ENCODE data around the gene PDGFRB.

PDGFRB gene

GRCh38 chr5:150155258-150156026 is at the start of gene PDGFRB:
PDGFRB (minus strand) TSS chr5:150155845; CDS start chr5:150137047, 18,798 bp downstream.
- no peak for DNase-seq

DNA sequence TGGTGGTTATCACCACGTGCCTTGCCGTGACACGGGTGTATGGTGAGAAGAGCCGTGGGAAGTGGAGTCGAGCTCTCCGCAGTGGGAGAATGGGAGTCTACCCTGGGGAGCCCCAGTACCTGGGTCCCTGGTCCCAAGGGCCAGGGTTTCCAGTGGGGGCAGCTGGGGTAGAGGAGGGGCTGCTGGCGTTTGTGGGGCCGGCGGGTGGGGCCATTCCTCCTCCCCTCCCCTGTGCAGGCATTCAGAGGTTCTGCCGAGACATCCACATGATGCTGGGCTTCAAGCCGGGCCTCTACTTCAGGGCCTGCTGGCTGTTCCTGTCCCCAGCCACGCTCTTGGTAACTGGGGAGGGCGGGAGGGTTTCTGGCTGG is 48.9 kb upstream of the PDGFRB start:
- DNase-seq, result no peak

GRCh38 chr5:150203832-150204589 is 48.4 kb upstream of the PDGFRB start:
- DNase-seq, result no peak

GRCh38 chr5:150202501-150202900 is 46.9 kb upstream of the PDGFRB start:
- DNase-seq, result no peak

DNA sequence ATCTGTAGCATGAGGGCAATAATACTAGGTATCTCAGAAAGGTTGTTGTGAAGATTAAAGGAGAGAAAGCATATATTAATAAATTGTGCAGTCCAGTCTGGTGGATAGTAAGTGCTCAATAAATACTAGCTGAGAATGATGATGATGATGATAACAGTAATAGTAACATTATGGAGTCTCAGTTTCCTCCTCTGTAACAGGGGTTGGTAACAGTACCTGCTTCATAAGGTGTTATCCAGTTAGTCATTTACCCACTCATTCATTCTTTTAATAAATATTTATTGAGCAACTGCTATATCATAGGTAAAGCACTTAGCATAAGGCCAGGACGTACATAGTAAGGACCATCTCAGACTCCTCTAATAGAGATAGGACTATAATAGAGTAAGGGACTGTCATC is 41.8 kb upstream of the PDGFRB start:
- DNase-seq, result no peak

- DNase-seq, result no peak
These were observed 41.3 kb upstream of the PDGFRB start for GRCh38 chr5:150196986-150197385.

- DNase-seq, result no peak
These were observed 40.9 kb upstream of the PDGFRB start for GRCh38 chr5:150196514-150196913.

DNA sequence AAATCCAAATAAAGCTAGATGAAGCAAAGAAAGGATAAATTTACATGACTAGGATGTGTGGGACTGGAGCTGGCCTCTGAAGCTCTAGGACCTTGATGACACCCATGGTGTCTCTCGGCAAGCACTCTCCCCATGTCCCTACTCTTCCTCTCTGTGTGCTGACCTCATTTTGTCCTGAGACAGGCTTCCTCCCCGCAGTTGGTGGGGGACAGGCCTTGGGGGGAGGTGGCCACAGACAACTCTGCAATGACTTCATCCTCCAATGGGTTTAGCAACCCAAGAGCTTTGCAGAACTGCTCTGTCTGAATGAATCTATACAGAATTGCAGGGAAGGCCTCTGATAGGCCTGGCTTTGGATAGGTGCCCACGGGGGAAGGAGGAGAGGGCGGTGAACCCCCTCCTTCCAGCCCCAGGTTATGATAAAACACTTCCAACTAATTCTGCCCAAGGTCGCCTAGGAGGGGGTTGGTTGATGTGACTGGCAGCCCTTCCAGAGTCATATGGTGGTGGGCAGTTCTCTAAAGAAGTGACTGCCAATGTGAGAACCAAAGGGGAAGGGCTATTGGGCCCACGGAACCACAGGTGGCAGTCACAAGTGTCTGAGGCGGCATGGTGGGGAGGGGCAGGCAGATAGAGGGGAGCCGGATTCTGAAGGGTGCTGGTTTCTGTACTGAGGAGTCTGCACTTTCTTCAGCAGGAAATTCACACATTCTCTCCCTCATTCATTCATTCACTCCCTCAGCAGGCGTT is 40.3 kb upstream of the PDGFRB start:
- no peak for DNase-seq

- DNase-seq, result no peak
These were observed 36.8 kb upstream of the PDGFRB start for GRCh38 chr5:150192462-150192861.

DNA sequence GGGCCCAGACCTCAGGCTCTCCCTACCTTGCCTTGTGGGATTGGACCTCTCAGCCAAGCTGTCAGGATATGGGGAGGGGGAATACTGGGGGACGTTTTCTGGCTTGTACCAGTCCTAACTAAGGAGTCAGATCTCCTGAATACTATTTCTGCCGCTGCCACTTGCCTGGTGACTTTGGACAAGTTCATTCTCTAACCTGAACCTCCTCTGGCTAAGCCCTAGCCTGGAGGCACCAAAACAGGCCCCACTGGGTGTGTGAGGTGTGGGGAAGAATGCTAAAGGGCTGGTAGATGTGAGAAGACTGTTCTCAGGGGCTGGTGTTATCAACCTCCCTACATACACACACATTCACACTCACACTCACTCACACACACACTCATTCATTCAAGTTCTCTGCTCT is 35.3 kb upstream of the PDGFRB start:
- DNase-seq, result no peak

DNA sequence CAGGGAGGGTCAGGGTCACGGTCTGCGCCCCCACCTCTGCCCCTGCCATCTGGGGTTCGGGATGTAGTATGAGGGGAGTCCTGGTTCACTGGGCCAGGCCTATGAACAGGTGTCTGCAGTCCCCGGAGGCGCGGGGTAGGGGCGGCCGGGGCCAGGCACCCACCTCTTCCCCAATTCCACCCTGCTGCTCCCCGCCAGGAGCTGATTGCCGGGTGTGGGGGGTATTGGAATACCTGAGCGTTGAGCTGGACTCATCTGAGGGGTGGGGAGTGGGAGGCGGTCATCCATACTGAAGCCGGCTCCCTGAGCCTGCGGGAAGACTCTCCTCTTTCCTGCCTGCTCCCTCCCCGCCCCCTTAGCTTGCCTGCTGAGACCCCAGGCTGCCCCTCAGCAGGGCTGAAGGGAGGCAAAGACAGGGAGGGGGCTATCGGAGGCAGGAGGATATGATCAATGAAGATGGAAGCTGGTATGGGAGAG is 34.9 kb upstream of the PDGFRB start:
- no peak for DNase-seq

GRCh38 chr5:150189728-150190502 is 34.3 kb upstream of the PDGFRB start, which contains the start of gene SLC6A7:
SLC6A7 (plus strand) TSS chr5:150190062; CDS start chr5:150190328, 266 bp downstream.
- DNase-seq, result no peak

- DNase-seq, result no peak
These were observed 33.7 kb upstream of the PDGFRB start for GRCh38 chr5:150189326-150189725.

GRCh38 chr5:150188146-150188842 is 32.6 kb upstream of the PDGFRB start:
- no peak for DNase-seq

GRCh38 chr5:150186897-150187296 is 31.3 kb upstream of the PDGFRB start:
- no peak for DNase-seq

GRCh38 chr5:150186137-150186536 is 30.5 kb upstream of the PDGFRB start:
- no peak for DNase-seq

GRCh38 chr5:150184990-150185912 is 29.6 kb upstream of the PDGFRB start:
- no peak for DNase-seq

DNA sequence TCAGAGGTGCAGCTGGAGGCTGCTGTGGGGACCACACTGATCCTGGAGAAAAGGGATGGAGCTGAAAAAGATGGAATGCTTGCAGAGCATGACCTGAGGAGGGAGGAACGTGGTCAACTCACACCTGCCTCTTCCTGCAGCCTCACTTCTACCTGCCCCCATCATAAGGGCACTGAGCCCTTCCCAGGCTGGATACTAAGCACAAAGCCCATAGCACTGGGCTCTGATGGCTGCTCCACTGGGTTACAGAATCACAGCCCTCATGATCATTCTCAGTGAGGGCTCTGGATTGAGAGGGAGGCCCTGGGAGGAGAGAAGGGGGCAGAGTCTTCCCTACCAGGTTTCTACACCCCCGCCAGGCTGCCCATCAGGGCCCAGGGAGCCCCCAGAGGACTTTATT is 28.4 kb upstream of the PDGFRB start:
- no peak for DNase-seq

GRCh38 chr5:150183436-150183835 is 27.8 kb upstream of the PDGFRB start:
- DNase-seq, result no peak

- no peak for DNase-seq
These were observed 27.1 kb upstream of the PDGFRB start for GRCh38 chr5:150182774-150183173.
